Tibial nerve (tissue), 4 donors: ENCODE results near the gene LRRC73. TPM values are rescaled to one million over a fixed set of nuclear protein-coding genes. Genes with fewer than 3 reads are reported as not detected.

Experiments
- DNase-seq, 2 donors: peaks; one replicate each; pipeline ENCODE4 v3.0.0-alpha.2; 2019; ENCODE audit warnings: low spot score in 2 of 2
- H3K27ac ChIP-seq, 4 donors: fragments of 200-600 bp; sonication (generic) in 3 of 4; one replicate each; pipeline ENCODE4 v1.5.1; 2017 to 2019; ENCODE audit warnings: mild to moderate bottlenecking in 1 of 4
- H3K27me3 ChIP-seq, 2 donors: fragments of 200-600 bp; sonication (generic) in 1 of 2; one replicate each; pipeline versions ENCODE4 v1.5.1 to v1.6.0; 2017 to 2019
- H3K36me3 ChIP-seq, 3 donors: fragments of 200-600 bp; sonication (generic); one replicate each; pipeline ENCODE4 v1.5.1; 2018 to 2019
- H3K4me1 ChIP-seq, 4 donors: fragments of 200-600 bp; sonication (generic) in 3 of 4; one replicate each; pipeline ENCODE4 v1.5.1; 2017 to 2019
- H3K4me3 ChIP-seq, 4 donors: fragments of 200-600 bp; sonication (generic) in 3 of 4; one replicate each; pipeline ENCODE4 v1.5.1; 2017 to 2019; ENCODE audit warnings: mild to moderate bottlenecking in 1 of 4, moderate library complexity in 1 of 4
- H3K9me3 ChIP-seq, 4 donors: fragments of 200-600 bp; sonication (generic) in 3 of 4; one replicate each; pipeline ENCODE4 v1.5.1; 2017 to 2019
- EP300 ChIP-seq, 2 donors: sonication (generic); formaldehyde crosslinking; IDR thresholded peaks; one replicate each; pipeline ENCODE4 v1.6.1; 2017; ENCODE audit warnings: antibody characterized with exemption in 2 of 2, mild to moderate bottlenecking in 1 of 2
- POLR2A ChIP-seq, 2 donors: fragments of 450-650 bp; IDR thresholded peaks; one replicate each; pipeline ENCODE4 v1.6.1; 2017; ENCODE audit warnings: antibody characterized with exemption in 2 of 2, mild to moderate bottlenecking in 2 of 2, moderate library complexity in 2 of 2
- WGBS, 2 donors: methylation state at CpG; one replicate each; pipeline ENCODE4 v1.1.5; 2018; 5-methylcytosine and 5-hydroxymethylcytosine counted together
- small RNA-seq: library from RNA; depleted of rRNA; stranded (forward); fragments of <200 nt; gene quantifications from one replicate; pipeline ENCODE3, GENCODE V24; 2016
- total RNA-seq, 4 donors: library from RNA; depleted of rRNA; stranded (reverse); fragments of >200 nt; gene quantifications; one replicate each; pipeline ENCODE4 v1.1.0, GENCODE V29; 2016
- TF ChIP-seq, protein P1 (sequence below), 5 experiments: fragments of 200-600 bp in 3 of 5; fragments of 450-650 bp in 2 of 5; sonication (generic) in 3 of 5; IDR thresholded peaks; one replicate each; pipeline ENCODE4 v1.5.1; 2016 to 2019; ENCODE audit warnings: antibody characterized with exemption in 5 of 5, mild to moderate bottlenecking in 3 of 5, moderate library complexity in 2 of 5

Gene LRRC73
- total RNA-seq, 4 donors from 2014 or later: 0.59 to 2.4 (median 1.3) TPM

GRCh38 chr6:43457643-43458042 lies 52.5 kb downstream of the LRRC73 start:
- Histone ChIP-seq H3K27me3 (peaks cover 0 to 72% of the 10 kb centered on the region in 2 donors), H3K27ac (no peak overlapping the region), H3K36me3 (peaks cover 0 to 11% (median 0%) of the 10 kb centered on the region in 3 donors), H3K9me3 (peaks cover 0 to 20% (median 0%) of the 10 kb centered on the region in 4 donors), H3K4me1 (peaks cover 0 to 7% (median 0%) of the 10 kb centered on the region in 4 donors), H3K4me3 (no peak overlapping the region)
- TF ChIP-seq EP300 (IDR thresholded peaks at IDR 0.05): no peak
- TF ChIP-seq POLR2A (IDR thresholded peaks at IDR 0.05): no peak
- TF ChIP-seq, protein P1, sequence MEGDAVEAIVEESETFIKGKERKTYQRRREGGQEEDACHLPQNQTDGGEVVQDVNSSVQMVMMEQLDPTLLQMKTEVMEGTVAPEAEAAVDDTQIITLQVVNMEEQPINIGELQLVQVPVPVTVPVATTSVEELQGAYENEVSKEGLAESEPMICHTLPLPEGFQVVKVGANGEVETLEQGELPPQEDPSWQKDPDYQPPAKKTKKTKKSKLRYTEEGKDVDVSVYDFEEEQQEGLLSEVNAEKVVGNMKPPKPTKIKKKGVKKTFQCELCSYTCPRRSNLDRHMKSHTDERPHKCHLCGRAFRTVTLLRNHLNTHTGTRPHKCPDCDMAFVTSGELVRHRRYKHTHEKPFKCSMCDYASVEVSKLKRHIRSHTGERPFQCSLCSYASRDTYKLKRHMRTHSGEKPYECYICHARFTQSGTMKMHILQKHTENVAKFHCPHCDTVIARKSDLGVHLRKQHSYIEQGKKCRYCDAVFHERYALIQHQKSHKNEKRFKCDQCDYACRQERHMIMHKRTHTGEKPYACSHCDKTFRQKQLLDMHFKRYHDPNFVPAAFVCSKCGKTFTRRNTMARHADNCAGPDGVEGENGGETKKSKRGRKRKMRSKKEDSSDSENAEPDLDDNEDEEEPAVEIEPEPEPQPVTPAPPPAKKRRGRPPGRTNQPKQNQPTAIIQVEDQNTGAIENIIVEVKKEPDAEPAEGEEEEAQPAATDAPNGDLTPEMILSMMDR (IDR thresholded peaks at IDR 0.05): no peak
- no peak for DNase-seq
- WGBS, 2 donors: 61 to 62% methylated on average over 9 of the region's 9 CpGs

Small RNA genes within 50 kb of the gene (small RNA-seq; reads per million reads assigned to genes)
- not detected for gene RF00426
- gene RNU6-1113P: not detected

Other genes with a start within 250 kb of the LRRC73 start
- gene SLC22A7, start 212.1 kb downstream of the LRRC73 start, total RNA-seq: not detected
- gene CRIP3, start 201.5 kb downstream of the LRRC73 start, total RNA-seq: 10 to 100 TPM in 1 of 4 donors, 1 to 10 TPM in 2, not detected in 1; 5.2 to 12.7 (median 6.1) TPM
- gene ZNF318, start 140.7 kb downstream of the LRRC73 start, total RNA-seq: 10 to 100 TPM; 18.4 to 26.4 (median 22.9) TPM
- gene ABCC10, start 82.8 kb downstream of the LRRC73 start, total RNA-seq: 10 to 100 TPM; 14.9 to 35.9 (median 27.1) TPM
- gene DLK2, start 54.8 kb downstream of the LRRC73 start, total RNA-seq: 1 to 10 TPM in 2 of 4 donors, not detected in 2; 1.0 to 3.5 TPM
- 10 to 100 TPM; 30.2 to 43.8 (median 32.3) TPM for gene TJAP1, start 32.8 kb downstream of the LRRC73 start, total RNA-seq
- 100 to 1,000 TPM in 1 of 4 donors, 10 to 100 TPM in 3; 61.7 to 105 (median 77.9) TPM for gene YIPF3, start 6.6 kb upstream of the LRRC73 start, total RNA-seq
- gene POLR1C, start 6.7 kb upstream of the LRRC73 start, total RNA-seq: 10 to 100 TPM; 24.5 to 45.5 (median 29.7) TPM
- 10 to 100 TPM; 12.5 to 38.3 (median 32.8) TPM for gene XPO5, start 65.7 kb upstream of the LRRC73 start, total RNA-seq
- 1 to 10 TPM; 6.0 to 9.2 (median 8.5) TPM for gene POLH, start 65.8 kb upstream of the LRRC73 start, total RNA-seq
- 10 to 100 TPM; 33.2 to 58.5 (median 39.7) TPM for gene GTPBP2, start 118.9 kb upstream of the LRRC73 start, total RNA-seq
- gene MAD2L1BP, start 125.5 kb upstream of the LRRC73 start, total RNA-seq: 10 to 100 TPM; 16.3 to 36.9 (median 21.5) TPM
- gene RSPH9, start 134.7 kb upstream of the LRRC73 start, total RNA-seq: under 1 TPM in 3 of 4 donors, not detected in 1; 0.30 to 0.66 (median 0.63) TPM
- 10 to 100 TPM; 38.1 to 45.8 (median 43.9) TPM for gene MRPS18A, start 177.4 kb upstream of the LRRC73 start, total RNA-seq